ENCODE measurements around the gene GPR62. TPM values are rescaled to one million over a fixed set of nuclear protein-coding genes. Genes with fewer than 3 reads are reported as not detected.

GPR62 gene
- total and polyA plus RNA-seq, 9 donors = 0.15 to 0.83 (median 0.30) TPM

- H3K9me3 ChIP-seq = no peaks in the 10 kb centered on the region
- no peaks in the 10 kb centered on the region for H3K36me3 ChIP-seq
- intact Hi-C loops (cut with DNase I) = loop anchor here in 1 of 4 donors (5.0 kb wide), 1 partner anchor 42 kb away; no protein-coding TSS in a partner anchor
- H3K27ac ChIP-seq = no peak overlapping the region
- TF ChIP-seq POLR2A (IDR thresholded peaks at IDR 0.05) (no peak), EP300 (IDR thresholded peaks at IDR 0.05) (no peak), CTCF (IDR thresholded peaks at IDR 0.05) (no peak)
- H3K4me3 ChIP-seq = no peak overlapping the region
- peaks cover 12% of the 10 kb centered on the region for H3K4me1 ChIP-seq (ENCODE audit: insufficient read depth)
- 0 to 4% (median 2%) methylated on average over 15 of the region's 15 CpGs for WGBS, 3 donors
- H3K27me3 ChIP-seq = no peaks in the 10 kb centered on the region
- peak; percentile 54 to 73 (median 57) for DNase-seq
Measured at GRCh38 chr3:52005571-52005986, 50.4 kb downstream of the GPR62 start.

GRCh38 chr3:52006017-52006819 is 51.0 kb downstream of the GPR62 start:
- WGBS, 3 donors = 41 to 51% (median 44%) methylated on average over 7 to 8 of the region's 8 CpGs
- Histone ChIP-seq H3K4me3 (no peak overlapping the region), H3K36me3 (no peaks in the 10 kb centered on the region), H3K27me3 (no peaks in the 10 kb centered on the region), H3K4me1 (ENCODE audit: insufficient read depth) (peaks cover 12% of the 10 kb centered on the region), H3K27ac (no peak overlapping the region), H3K9me3 (no peaks in the 10 kb centered on the region)
- intact Hi-C loops (cut with DNase I) = loop anchor here in 1 of 4 donors (5.0 kb wide), 1 partner anchor 41 kb away; no protein-coding TSS in a partner anchor
- TF ChIP-seq EP300 (IDR thresholded peaks at IDR 0.05) (no peak), POLR2A (IDR thresholded peaks at IDR 0.05) (no peak), CTCF (IDR thresholded peaks at IDR 0.05) (no peak)
- DNase-seq = no peak

- Histone ChIP-seq H3K9me3 (no peaks in the 10 kb centered on the region), H3K36me3 (no peaks in the 10 kb centered on the region), H3K4me3 (no peak overlapping the region), H3K27ac (no peak overlapping the region), H3K27me3 (no peaks in the 10 kb centered on the region), H3K4me1 (ENCODE audit: insufficient read depth) (peaks cover 12% of the 10 kb centered on the region)
- intact Hi-C loops (cut with DNase I) = loop anchor here in 1 of 4 donors (5.0 kb wide), 1 partner anchor 41 kb away; no protein-coding TSS in a partner anchor
- TF ChIP-seq CTCF (IDR thresholded peaks at IDR 0.05) (no peak), POLR2A (IDR thresholded peaks at IDR 0.05) (no peak), EP300 (IDR thresholded peaks at IDR 0.05) (no peak)
- 75 to 79% (median 76%) methylated on average over 6 of the region's 6 CpGs for WGBS, 3 donors
- no peak for DNase-seq
Measured at GRCh38 chr3:52006820-52007133, 51.6 kb downstream of the GPR62 start.

Small RNAs within 50 kb of the gene (small RNA-seq; reads per million reads assigned to genes)
- gene AC115284.1 = not detected

Other genes with a start within 250 kb of the GPR62 start
- gene GRM2, start 248.3 kb upstream of the GPR62 start, total RNA-seq = under 1 TPM in 4 of 7 donors, not detected in 3; 0.25 to 0.47 (median 0.34) TPM
- under 1 TPM; 0.10 to 0.24 TPM for gene GRM2, start 248.3 kb upstream of the GPR62 start, polyA plus RNA-seq
- gene IQCF6, start 176.1 kb upstream of the GPR62 start, total RNA-seq = not detected
- gene IQCF6, start 176.1 kb upstream of the GPR62 start, polyA plus RNA-seq = not detected
- not detected for gene IQCF2, start 93.8 kb upstream of the GPR62 start, total RNA-seq
- gene IQCF2, start 93.8 kb upstream of the GPR62 start, polyA plus RNA-seq = not detected
- gene IQCF5, start 79.8 kb upstream of the GPR62 start, total RNA-seq = not detected
- gene IQCF5, start 79.8 kb upstream of the GPR62 start, polyA plus RNA-seq = not detected
- gene IQCF1, start 52.0 kb upstream of the GPR62 start, total RNA-seq = under 1 TPM in 1 of 7 donors, not detected in 6; 0.62 TPM
- gene IQCF1, start 52.0 kb upstream of the GPR62 start, polyA plus RNA-seq = not detected
- gene RRP9, start 13.5 kb upstream of the GPR62 start, total RNA-seq = 10 to 100 TPM in 6 of 7 donors, 1 to 10 TPM in 1; 9.1 to 32.7 (median 19.3) TPM
- gene RRP9, start 13.5 kb upstream of the GPR62 start, polyA plus RNA-seq = 10 to 100 TPM in 1 of 2 donors, 1 to 10 TPM in 1; 4.9 to 16.2 TPM
- 10 to 100 TPM in 6 of 7 donors, 1 to 10 TPM in 1; 8.2 to 19.4 (median 11.6) TPM for gene PARP3, start 13.0 kb upstream of the GPR62 start, total RNA-seq
- 10 to 100 TPM in 1 of 2 donors, 1 to 10 TPM in 1; 9.8 to 10.2 TPM for gene PARP3, start 13.0 kb upstream of the GPR62 start, polyA plus RNA-seq
- gene PCBP4, start 12.1 kb downstream of the GPR62 start, total RNA-seq = 10 to 100 TPM; 36.9 to 83.3 (median 49.0) TPM
- 10 to 100 TPM in 1 of 2 donors, 1 to 10 TPM in 1; 4.5 to 28.7 TPM for gene PCBP4, start 12.1 kb downstream of the GPR62 start, polyA plus RNA-seq
- gene ABHD14B, start 18.7 kb downstream of the GPR62 start, total RNA-seq = 10 to 100 TPM; 37.1 to 55.7 (median 45.5) TPM
- 10 to 100 TPM; 58.4 to 70.9 TPM for gene ABHD14B, start 18.7 kb downstream of the GPR62 start, polyA plus RNA-seq
- 10 to 100 TPM; 13.2 to 36.1 (median 27.4) TPM for gene ABHD14A, start 19.7 kb downstream of the GPR62 start, total RNA-seq
- 10 to 100 TPM in 1 of 2 donors, 1 to 10 TPM in 1; 5.1 to 30.8 TPM for gene ABHD14A, start 19.7 kb downstream of the GPR62 start, polyA plus RNA-seq
- 10 to 100 TPM; 13.8 to 27.4 (median 21.1) TPM for gene ACY1, start 28.2 kb downstream of the GPR62 start, total RNA-seq
- gene ACY1, start 28.2 kb downstream of the GPR62 start, polyA plus RNA-seq = 10 to 100 TPM in 1 of 2 donors, 1 to 10 TPM in 1; 8.4 to 10.2 TPM
- gene RPL29, start 40.5 kb downstream of the GPR62 start, total RNA-seq = 1,000 to 10,000 TPM; 1,785 to 3,905 (median 1,999) TPM
- gene RPL29, start 40.5 kb downstream of the GPR62 start, polyA plus RNA-seq = 1,000 to 10,000 TPM; 1,901 to 3,982 TPM
- gene DUSP7, start 101.2 kb downstream of the GPR62 start, total RNA-seq = 10 to 100 TPM in 5 of 7 donors, 1 to 10 TPM in 2; 5.1 to 18.0 (median 15.2) TPM
- gene DUSP7, start 101.2 kb downstream of the GPR62 start, polyA plus RNA-seq = 1 to 10 TPM; 6.5 to 8.6 TPM
- 1 to 10 TPM in 5 of 7 donors, under 1 TPM in 2; 0.53 to 1.8 (median 1.3) TPM for gene POC1A, start 199.0 kb downstream of the GPR62 start, total RNA-seq
- gene POC1A, start 199.0 kb downstream of the GPR62 start, polyA plus RNA-seq = 1 to 10 TPM; 1.1 to 1.3 TPM
- 10 to 100 TPM; 17.9 to 37.4 (median 25.8) TPM for gene ALAS1, start 242.8 kb downstream of the GPR62 start, total RNA-seq
- 10 to 100 TPM; 16.1 to 70.1 TPM for gene ALAS1, start 242.8 kb downstream of the GPR62 start, polyA plus RNA-seq